HG03064 (cell line): ENCODE results near the gene DTD2.
"Not testable (repeated sequence)": the region's sequence is repeated elsewhere in the genome, so short reads cannot be mapped to it uniquely, and the experiment has no call there.

Source experiments
- ATAC-seq: cut with Tn5 transposase; IDR thresholded peaks from one replicate; pipeline ENCODE4 v1.9.1; 2021; ENCODE audit warnings: low read depth; ENCODE audit not compliant: unreplicated experiment

The DTD2 gene

GRCh38 chr14:31445703-31446102, 11.6 kb downstream of the DTD2 start:
- no peak for ATAC-seq

GRCh38 chr14:31442284-31442683, 15.0 kb downstream of the DTD2 start:
- no peak for ATAC-seq

- no peak for ATAC-seq
These were observed 15.8 kb downstream of the DTD2 start for GRCh38 chr14:31441273-31442111.

GRCh38 chr14:31440280-31440679, 17.0 kb downstream of the DTD2 start:
- ATAC-seq, result no peak

GRCh38 chr14:31439561-31439960, 17.7 kb downstream of the DTD2 start:
- ATAC-seq, result no peak

DNA sequence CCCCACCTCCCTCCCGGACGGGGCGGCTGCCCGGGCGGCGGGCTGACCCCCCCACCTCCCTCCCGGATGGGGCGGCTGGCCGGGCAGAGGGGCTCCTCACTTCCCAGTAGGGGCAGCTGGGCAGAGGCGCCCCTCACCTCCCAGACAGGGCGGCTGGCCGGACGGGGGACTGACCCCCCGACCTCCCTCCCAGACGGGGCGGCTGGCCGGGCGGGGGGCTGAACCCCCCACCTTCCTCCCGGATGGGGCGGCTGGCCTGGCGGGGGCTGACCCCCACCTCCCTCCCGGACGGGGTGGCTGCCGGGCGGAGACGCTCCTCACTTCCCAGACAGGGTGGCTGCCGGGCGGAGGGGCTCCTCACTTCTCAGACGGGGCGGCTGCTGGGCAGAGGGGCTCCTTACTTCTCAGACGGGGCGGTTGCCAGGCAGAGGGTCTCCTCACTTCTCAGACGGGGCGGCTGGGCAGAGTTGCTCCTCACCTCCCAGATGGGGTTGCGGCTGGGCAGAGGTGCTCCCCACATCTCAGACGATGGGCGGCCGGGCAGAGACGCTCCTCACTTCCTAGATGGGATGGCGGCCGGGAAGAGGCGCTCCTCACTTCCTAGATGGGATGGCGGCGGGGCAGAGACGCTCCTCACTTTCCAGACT, 20.1 kb downstream of the DTD2 start:
- ATAC-seq, result not testable (repeated sequence)

GRCh38 chr14:31435276-31435675, 22.0 kb downstream of the DTD2 start:
- no peak for ATAC-seq

GRCh38 chr14:31430634-31431264, 26.6 kb downstream of the DTD2 start:
- no peak for ATAC-seq

GRCh38 chr14:31429791-31430190, 27.5 kb downstream of the DTD2 start:
- no peak for ATAC-seq

DNA sequence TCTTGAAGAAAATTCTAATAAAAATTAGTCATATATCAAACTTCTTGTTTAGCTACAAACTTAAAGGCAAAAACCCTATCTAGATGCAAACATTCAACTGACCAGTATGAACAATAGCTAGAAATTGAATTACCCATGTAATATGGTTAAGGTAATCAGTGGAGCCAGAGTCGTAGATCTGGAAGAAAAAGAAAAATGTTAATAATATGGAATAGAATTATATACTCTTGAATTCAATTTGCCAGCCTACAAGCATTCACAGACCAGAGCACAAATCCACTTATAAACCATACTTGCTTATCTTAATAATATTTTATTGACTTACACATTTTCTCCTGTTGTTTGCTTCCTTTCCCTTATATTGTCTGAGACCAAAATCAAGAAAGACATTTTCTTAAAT, 29.3 kb downstream of the DTD2 start:
- no peak for ATAC-seq

- no peak for ATAC-seq
These were observed 30.6 kb downstream of the DTD2 start for GRCh38 chr14:31426663-31427062.

GRCh38 chr14:31425905-31426304, 31.4 kb downstream of the DTD2 start:
- no peak for ATAC-seq

DNA sequence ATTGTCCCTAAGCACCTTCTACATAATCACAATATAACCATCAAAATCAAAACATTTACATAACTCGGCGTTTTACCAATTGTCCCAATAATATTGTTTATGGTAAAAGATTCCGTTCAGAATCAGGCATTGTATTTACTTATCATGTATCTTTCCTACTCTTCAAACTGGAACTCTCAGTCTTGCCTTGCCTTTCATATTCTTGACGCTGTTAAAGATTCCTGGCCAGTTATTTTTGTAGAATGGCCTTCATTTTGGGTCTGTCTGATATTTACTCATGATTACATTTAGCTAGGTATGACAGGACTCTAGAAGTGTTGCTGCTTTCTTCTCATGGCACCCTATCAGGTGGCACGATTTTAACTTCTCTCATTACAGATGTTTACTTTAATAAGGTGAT, 36.1 kb downstream of the DTD2 start:
- ATAC-seq, result no peak

- peak; percentile 95 for ATAC-seq
These were observed 36.8 kb downstream of the DTD2 start, which contains the start of gene HEATR5A for GRCh38 chr14:31420319-31421111. Gene HEATR5A (minus strand): TSS chr14:31420550. CDS start chr14:31402975, 17,575 bp downstream.

- peak; percentile 18 for ATAC-seq
These were observed 37.4 kb downstream of the DTD2 start for GRCh38 chr14:31419967-31420318.

- no peak for ATAC-seq
These were observed 37.9 kb downstream of the DTD2 start for GRCh38 chr14:31419179-31419966.

DNA sequence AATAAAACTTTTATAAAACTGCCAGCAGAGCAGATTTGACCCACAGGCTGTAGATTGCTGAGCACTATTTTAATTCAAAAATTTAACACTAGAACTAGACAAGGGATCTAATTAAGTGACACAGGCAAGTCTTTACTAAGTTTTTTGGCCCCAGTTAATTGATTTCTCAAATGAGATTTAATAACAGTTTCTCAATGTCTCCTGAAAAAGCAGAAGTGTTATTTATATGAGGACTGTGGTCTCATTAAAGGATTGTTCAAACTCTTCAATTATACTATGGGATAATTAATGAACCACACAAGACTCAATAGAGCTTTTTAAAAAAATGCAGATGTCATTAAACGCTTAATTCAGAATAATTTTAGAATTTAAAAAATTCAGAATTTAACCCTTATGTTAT, 38.9 kb downstream of the DTD2 start:
- ATAC-seq, result no peak

GRCh38 chr14:31414190-31414833, 43.0 kb downstream of the DTD2 start:
- no peak for ATAC-seq

- no peak for ATAC-seq
These were observed 46.0 kb downstream of the DTD2 start for GRCh38 chr14:31411218-31411727.
